H1 (cell line): ENCODE results near the gene BCKDHB. TPM values are rescaled to one million over a fixed set of nuclear protein-coding genes. Genes with fewer than 3 reads are reported as not detected.

Source experiments
- CTCF ChIA-PET: fragments of 300-600 bp; sonication (Branson Sonifier 250); formaldehyde crosslinking; loops from one replicate; lab custom pipeline; 2021; ENCODE audit not compliant: partially characterized antibody; lab: Charles Lee
- POLR2A ChIA-PET: fragments of 300-600 bp; sonication (Branson Sonifier 250); formaldehyde crosslinking; loops from one replicate; lab custom pipeline; 2021; ENCODE audit warnings: inconsistent platforms; ENCODE audit not compliant: partially characterized antibody; lab: Charles Lee
- DNase-seq, 2 experiments: peaks; one replicate each; pipeline versions ENCODE4 v3.0.0 to v3.0.0-alpha.2; 2010 to 2022; ENCODE audit warnings: low spot score in 2 of 2, low read depth in 1 of 2, mixed read lengths in 1 of 2
- FAIRE-seq: peaks from 2 replicates; lab custom pipeline; 2011; peaks lifted over from hg19 to GRCh38; lab: Jason Lieb, UNC
- H2AFZ ChIP-seq: 2 replicates; pipeline ENCODE4 v1.8.1; 2012; ENCODE audit warnings: low read length, inconsistent platforms
- H2AK5ac ChIP-seq: 2 replicates; pipeline ENCODE4 v1.6.1; 2013; ENCODE audit warnings: low read depth, low read length
- H2BK120ac ChIP-seq: replicated peaks from 2 replicates; pipeline ENCODE3; 2013; ENCODE audit warnings: low read depth, low read length, inconsistent platforms
- H2BK12ac ChIP-seq: 2 replicates; pipeline ENCODE4 v1.6.1; 2013; ENCODE audit warnings: low read depth, low read length
- H2BK15ac ChIP-seq: 2 replicates; pipeline ENCODE4 v1.6.1; 2013; ENCODE audit warnings: low read length
- H2BK20ac ChIP-seq: 2 replicates; pipeline ENCODE4 v1.6.1; 2013; ENCODE audit warnings: low read length
- H2BK5ac ChIP-seq: 2 replicates; pipeline ENCODE4 v1.6.1; 2013; ENCODE audit warnings: low read depth, low read length
- H3K14ac ChIP-seq: 2 replicates; pipeline ENCODE4 v1.6.1; 2013; ENCODE audit warnings: inconsistent platforms; ENCODE audit not compliant: insufficient read length
- H3K18ac ChIP-seq: 2 replicates; pipeline ENCODE4 v1.6.1; 2013; ENCODE audit warnings: low read length; ENCODE audit errors: extremely low read depth
- H3K23ac ChIP-seq: 2 replicates; pipeline ENCODE4 v1.6.1; 2013; ENCODE audit warnings: inconsistent platforms; ENCODE audit not compliant: insufficient read length
- H3K23me2 ChIP-seq: 2 replicates; pipeline ENCODE4 v1.6.1; 2013; ENCODE audit warnings: low read depth, low read length
- H3K27ac ChIP-seq: 2 replicates; pipeline ENCODE4 v1.6.1; 2011; ENCODE audit warnings: low read depth, low read length, inconsistent platforms
- H3K27me3 ChIP-seq, 4 experiments: replicated peaks in 1 of 4; 1 replicate in 1 of 4; 2 replicates in 3 of 4; pipeline versions ENCODE4 v1.6.1 to v1.8.1; 2011 to 2013; ENCODE audit warnings: low read length in 3 of 4, mild to moderate bottlenecking in 3 of 4, inconsistent platforms in 2 of 4, mixed read lengths in 2 of 4, moderate library complexity in 1 of 4; ENCODE audit not compliant: control insufficient read depth in 3 of 4, insufficient read depth in 3 of 4; ENCODE audit errors: extremely low read depth in 1 of 4
- H3K36me3 ChIP-seq, 4 experiments: 2 replicates each; pipeline versions ENCODE4 v1.6.1 to v1.8.1; 2011 to 2013; ENCODE audit warnings: mild to moderate bottlenecking in 4 of 4, low read length in 3 of 4, moderate library complexity in 2 of 4, control low read depth in 1 of 4, inconsistent platforms in 1 of 4; ENCODE audit not compliant: insufficient read depth in 4 of 4, control insufficient read depth in 2 of 4
- H3K4ac ChIP-seq: replicated peaks from 2 replicates; pipeline ENCODE3; 2013; ENCODE audit warnings: low read length, low read depth, mixed read lengths, inconsistent platforms; ENCODE audit not compliant: insufficient read length
- H3K4me1 ChIP-seq, 4 experiments: replicated peaks in 1 of 4; 1 replicate in 1 of 4; 2 replicates in 3 of 4; pipeline versions ENCODE4 v1.6.1 to v1.8.1; 2011 to 2013; ENCODE audit warnings: low read length in 3 of 4, inconsistent platforms in 2 of 4, mixed read lengths in 1 of 4; ENCODE audit not compliant: insufficient read depth in 4 of 4, control insufficient read depth in 3 of 4
- H3K4me2 ChIP-seq, 2 experiments: 2 replicates each; pipeline versions ENCODE4 v1.6.1 to v1.8.1; 2011 to 2013; ENCODE audit warnings: low read depth in 2 of 2, low read length in 2 of 2, control low read depth in 1 of 2, inconsistent platforms in 1 of 2, mild to moderate bottlenecking in 1 of 2; ENCODE audit not compliant: insufficient read depth in 1 of 2
- H3K4me3 ChIP-seq, 4 experiments: fragments of 200-600, 300-600 bp in 1 of 4; sonication (generic), shearing (Covaris generic), sonication (Bioruptor Twin) in 1 of 4; 2 replicates each; pipeline versions ENCODE4 v1.5.1 to v1.8.1; 2011 to 2016; ENCODE audit warnings: low read length in 4 of 4, low read depth in 3 of 4, control low read depth in 2 of 4, inconsistent platforms in 2 of 4, mild to moderate bottlenecking in 2 of 4, mixed read lengths in 1 of 4, moderate library complexity in 1 of 4; ENCODE audit not compliant: insufficient read depth in 2 of 4; ENCODE audit errors: extremely low read depth in 1 of 4
- H3K56ac ChIP-seq: replicated peaks from 2 replicates; pipeline ENCODE3; 2013; ENCODE audit warnings: low read depth, mild to moderate bottlenecking, mixed read lengths, low read length, inconsistent platforms; ENCODE audit not compliant: insufficient read length
- H3K79me1 ChIP-seq: 2 replicates; pipeline ENCODE4 v1.6.1; 2013; ENCODE audit warnings: low read depth, low read length, control low read depth
- H3K79me2 ChIP-seq, 2 experiments: 2 replicates each; pipeline versions ENCODE4 v1.6.1 to v1.8.1; 2012 to 2013; ENCODE audit warnings: low read length in 2 of 2, mild to moderate bottlenecking in 2 of 2, inconsistent platforms in 1 of 2; ENCODE audit not compliant: insufficient read depth in 2 of 2, control insufficient read depth in 1 of 2
- H3K9ac ChIP-seq, 4 experiments: replicated peaks in 1 of 4; 1 replicate in 1 of 4; 2 replicates in 3 of 4; pipeline versions ENCODE4 v1.6.1 to v1.8.1; 2011 to 2013; ENCODE audit warnings: low read depth in 3 of 4, low read length in 3 of 4, control low read depth in 2 of 4, mild to moderate bottlenecking in 2 of 4, moderate library complexity in 2 of 4, inconsistent platforms in 1 of 4; ENCODE audit errors: extremely low read depth in 1 of 4
- H3K9me3 ChIP-seq, 2 experiments: 2 replicates each; pipeline versions ENCODE4 v1.6.1 to v1.8.1; 2012 to 2013; ENCODE audit warnings: mild to moderate bottlenecking in 2 of 2, moderate library complexity in 2 of 2, control low read depth in 1 of 2, inconsistent platforms in 1 of 2, low read depth in 1 of 2, low read length in 1 of 2, mixed read lengths in 1 of 2; ENCODE audit not compliant: insufficient read depth in 2 of 2
- H4K20me1 ChIP-seq, 2 experiments: replicated peaks in 1 of 2; 2 replicates each; pipeline versions ENCODE3 to v1.8.1; 2011 to 2013; ENCODE audit warnings: inconsistent platforms in 2 of 2, low read length in 2 of 2, mild to moderate bottlenecking in 1 of 2; ENCODE audit not compliant: insufficient read depth in 2 of 2, control insufficient read depth in 1 of 2
- H4K5ac ChIP-seq: 2 replicates; pipeline ENCODE4 v1.6.1; 2013; ENCODE audit warnings: low read length, low read depth, mixed read lengths, inconsistent platforms; ENCODE audit not compliant: insufficient read length
- H4K8ac ChIP-seq: 2 replicates; pipeline ENCODE4 v1.8.0; 2013; ENCODE audit warnings: mild to moderate bottlenecking, moderate library complexity, low read length, inconsistent platforms; ENCODE audit not compliant: insufficient read depth; ENCODE audit errors: extremely low read depth
- H4K91ac ChIP-seq: replicated peaks from 2 replicates; pipeline ENCODE3; 2013; ENCODE audit warnings: low read length, mixed read lengths, inconsistent platforms; ENCODE audit not compliant: insufficient read length
- ATF3 ChIP-seq: IDR thresholded peaks from 2 replicates; pipeline ENCODE4 v1.6.1; 2011; ENCODE audit warnings: low read depth, mild to moderate bottlenecking, low read length; ENCODE audit not compliant: insufficient read depth
- BCL11A ChIP-seq, 2 experiments: IDR thresholded peaks; one replicate each; pipeline ENCODE4 v1.6.1; 2011; ENCODE audit warnings: low read depth in 2 of 2, low read length in 2 of 2, mild to moderate bottlenecking in 2 of 2
- CBX8 ChIP-seq: fragments of 300-800, 300-1000 bp; sonication (generic); IDR thresholded peaks from 2 replicates; pipeline ENCODE4 v1.7.1; 2016; ENCODE audit warnings: low read depth, low read length, borderline replicate concordance
- CHD2 ChIP-seq: IDR thresholded peaks from 2 replicates; pipeline ENCODE4 v1.6.1; 2012; ENCODE audit warnings: low read length, improper control_type of control experiment
- CREB1 ChIP-seq: IDR thresholded peaks from 2 replicates; pipeline ENCODE4 v1.6.1; 2012; ENCODE audit warnings: inconsistent platforms
- KDM5A ChIP-seq: fragments of 200-600 bp; IDR thresholded peaks from 2 replicates; pipeline ENCODE4 v1.7.1; 2012; ENCODE audit warnings: mild to moderate bottlenecking, low read length, inconsistent platforms, mixed read lengths
- NANOG ChIP-seq: IDR thresholded peaks from 2 replicates; pipeline ENCODE4 v1.6.1; 2011; ENCODE audit warnings: low read length, low read depth, mild to moderate bottlenecking, inconsistent platforms; ENCODE audit not compliant: insufficient read depth, poor library complexity, severe bottlenecking
- WGBS, 2 experiments: shearing (Covaris generic) in 1 of 2; methylation state at CpG; one replicate each; pipeline versions ENCODE4 v1.1.6 to v1.1.7; 2013 to 2015; ENCODE audit warnings: low lambda C conversion rate in 2 of 2, mixed read lengths in 2 of 2, inconsistent platforms in 1 of 2, low coverage in 1 of 2, missing lambda C conversion rate in 1 of 2; ENCODE audit not compliant: insufficient replicate concordance in 2 of 2, insufficient coverage in 1 of 2, insufficient read length in 1 of 2; ENCODE audit errors: extremely low coverage in 1 of 2, missing lambda C conversion rate in 1 of 2; 5-methylcytosine and 5-hydroxymethylcytosine counted together
- polyA plus RNA-seq, 7 experiments: library from polyadenylated mRNA; depleted of rRNA in 3 of 7; stranded (reverse) in 5 of 7; unstranded in 2 of 7; fragments of >200 nt in 5 of 7; fragments of 200-250 nt in 2 of 7; gene quantifications; 1 replicate in 5 of 7; 2 replicates in 1 of 7; 4 replicates in 1 of 7; pipeline versions ENCODE4 v1.2.1 to v1.2.3, GENCODE V29; 2011 to 2013; ENCODE audit warnings: missing spikeins in 2 of 7, mixed read lengths in 2 of 7
- total RNA-seq: library from RNA; stranded (reverse); fragmentation: NEBNext Ultra II Directional; extraction: Animal tissue kit (Norgen Biotek cat#: 25700); gene quantifications from 2 replicates; pipeline ENCODE4 v1.2.1, GENCODE V29; 2021

Gene BCKDHB
- total and polyA plus RNA-seq, 2 of the 8 experiments (the other 6 are each of a cell fraction or from before 2014, with no cell fraction given): 22.1 to 30.8 TPM

- no peaks in the 10 kb centered on the region; the same call in 1 of the 2 replicates for H3K79me1 ChIP-seq
- H3K18ac ChIP-seq: no peak overlapping the region
- H3K4me3 ChIP-seq: no peak overlapping the region
- H3K36me3 ChIP-seq: no peaks in the 10 kb centered on the region
- no peak overlapping the region for H3K27ac ChIP-seq
- CTCF ChIA-PET: no interaction called here
- TF ChIP-seq NANOG: no peak
- no peak for TF ChIP-seq CBX8
- no peak for TF ChIP-seq ATF3
- TF ChIP-seq CHD2: no peak
- no peak for TF ChIP-seq KDM5A
- TF ChIP-seq BCL11A (IDR thresholded peaks at IDR 0.05; ENCODE audit: low read depth in 2 of 2, low read length in 2 of 2): no peak
- TF ChIP-seq CREB1: no peak
- TF ChIP-seq, all 59 proteins: peak for 0
- no peak for DNase-seq
- Histone ChIP-seq H2BK5ac (no peak overlapping the region), H3K4ac (no peak overlapping the region), H4K91ac (no peak overlapping the region), H3K79me2 (no peaks in the 10 kb centered on the region), H2BK15ac (no peak overlapping the region), H3K4me2 (no peak overlapping the region), H3K4me1 (no peaks in the 10 kb centered on the region), H2AK5ac (no peak overlapping the region), H3K9me3 (no peaks in the 10 kb centered on the region), H2BK12ac (no peak overlapping the region), H2BK20ac (no peak overlapping the region), H2BK120ac (no peak overlapping the region), H3K27me3 (no peaks in the 10 kb centered on the region), H4K8ac (no peak overlapping the region), H2AFZ (no peak overlapping the region), H3K14ac (no peak overlapping the region), H3K23me2 (no peaks in the 10 kb centered on the region), H3K9ac (no peak overlapping the region), H4K20me1 (peaks cover 0 to 1% of the 10 kb centered on the region in 2 experiments), H3K56ac (no peak overlapping the region), H4K5ac (no peak overlapping the region), H3K23ac (no peak overlapping the region)
- FAIRE-seq: no peak
- 83% methylated on average over 4 of the region's 4 CpGs; no CpG with 5 or more reads in 1 of the 2 experiments for WGBS, 2 experiments
- POLR2A ChIA-PET: no interaction called here
Observed at GRCh38 chr6:80181352-80182081, 75.0 kb downstream of the BCKDHB start.
